Measurements from ENCODE around the gene NFATC1.

NFATC1 gene

GRCh38 chr18:79384834-79385233 is 10.9 kb upstream of the NFATC1 start:
- Histone ChIP-seq H3K36me3 (ENCODE audit: insufficient read depth, low read length) (no peaks in the 10 kb centered on the region), H3K4me3 (ENCODE audit: low read length) (no peak overlapping the region), H3K27me3 (ENCODE audit: control insufficient read depth, insufficient read depth, low read length) (peaks cover 39% of the 10 kb centered on the region), H3K4me2 (ENCODE audit: low read length) (no peak overlapping the region), H3K9ac (ENCODE audit: low read depth, low read length) (no peak overlapping the region), H3K9me3 (replicated peaks; ENCODE audit: low read length) (no peaks in the 10 kb centered on the region), H3K4me1 (ENCODE audit: control insufficient read depth, insufficient read depth, low read length) (peaks cover 6% of the 10 kb centered on the region)

- H3K4me1 ChIP-seq (ENCODE audit: control insufficient read depth, insufficient read depth, low read length), result peaks cover 6% of the 10 kb centered on the region
- no peaks in the 10 kb centered on the region for H3K36me3 ChIP-seq (ENCODE audit: insufficient read depth, low read length)
- H3K27me3 ChIP-seq (ENCODE audit: control insufficient read depth, insufficient read depth, low read length), result peaks cover 44% of the 10 kb centered on the region
These were observed 10.4 kb upstream of the NFATC1 start for GRCh38 chr18:79385326-79385707.

GRCh38 chr18:79385708-79386341 is 9.9 kb upstream of the NFATC1 start:
- no peak overlapping the region for H3K4me3 ChIP-seq (ENCODE audit: low read length)
- H3K9me3 ChIP-seq (replicated peaks; ENCODE audit: low read length), result no peaks in the 10 kb centered on the region
- H3K9ac ChIP-seq (ENCODE audit: low read depth, low read length), result no peak overlapping the region
- H3K4me1 ChIP-seq (ENCODE audit: control insufficient read depth, insufficient read depth, low read length), result peaks cover 6% of the 10 kb centered on the region
- H3K27me3 ChIP-seq (ENCODE audit: control insufficient read depth, insufficient read depth, low read length), result peaks cover 48% of the 10 kb centered on the region
- H3K36me3 ChIP-seq (ENCODE audit: insufficient read depth, low read length), result no peaks in the 10 kb centered on the region
- H3K4me2 ChIP-seq (ENCODE audit: low read length), result no peak overlapping the region

More at GRCh38 chr18:79385326-79385707, 10.4 kb upstream of the NFATC1 start:
- Histone ChIP-seq H3K4me3 (ENCODE audit: low read length) (no peak overlapping the region), H3K4me2 (ENCODE audit: low read length) (no peak overlapping the region), H3K9me3 (replicated peaks; ENCODE audit: low read length) (no peaks in the 10 kb centered on the region), H3K9ac (ENCODE audit: low read depth, low read length) (no peak overlapping the region)

- Histone ChIP-seq H3K4me2 (ENCODE audit: low read length) (no peak overlapping the region), H3K9ac (ENCODE audit: low read depth, low read length) (no peak overlapping the region), H3K4me1 (ENCODE audit: control insufficient read depth, insufficient read depth, low read length) (peaks cover 6% of the 10 kb centered on the region), H3K9me3 (replicated peaks; ENCODE audit: low read length) (no peaks in the 10 kb centered on the region), H3K27me3 (ENCODE audit: control insufficient read depth, insufficient read depth, low read length) (peaks cover 52% of the 10 kb centered on the region), H3K36me3 (ENCODE audit: insufficient read depth, low read length) (no peaks in the 10 kb centered on the region), H3K4me3 (ENCODE audit: low read length) (no peak overlapping the region)
These were observed 9.2 kb upstream of the NFATC1 start for GRCh38 chr18:79386547-79386946.

GRCh38 chr18:79387214-79387613 is 8.5 kb upstream of the NFATC1 start:
- H3K27me3 ChIP-seq (ENCODE audit: control insufficient read depth, insufficient read depth, low read length), result peaks cover 57% of the 10 kb centered on the region

GRCh38 chr18:79387615-79388014 is 8.1 kb upstream of the NFATC1 start:
- H3K4me1 ChIP-seq (ENCODE audit: control insufficient read depth, insufficient read depth, low read length), result peaks cover 6% of the 10 kb centered on the region
- H3K9me3 ChIP-seq (replicated peaks; ENCODE audit: low read length), result no peaks in the 10 kb centered on the region
- H3K36me3 ChIP-seq (ENCODE audit: insufficient read depth, low read length), result no peaks in the 10 kb centered on the region
- H3K4me3 ChIP-seq (ENCODE audit: low read length), result no peak overlapping the region
- H3K9ac ChIP-seq (ENCODE audit: low read depth, low read length), result no peak overlapping the region
- no peak overlapping the region for H3K4me2 ChIP-seq (ENCODE audit: low read length)
- H3K27me3 ChIP-seq (ENCODE audit: control insufficient read depth, insufficient read depth, low read length), result peaks cover 61% of the 10 kb centered on the region

More at GRCh38 chr18:79387214-79387613, 8.5 kb upstream of the NFATC1 start:
- Histone ChIP-seq H3K36me3 (ENCODE audit: insufficient read depth, low read length) (no peaks in the 10 kb centered on the region), H3K9me3 (replicated peaks; ENCODE audit: low read length) (no peaks in the 10 kb centered on the region), H3K4me1 (ENCODE audit: control insufficient read depth, insufficient read depth, low read length) (peaks cover 6% of the 10 kb centered on the region), H3K4me3 (ENCODE audit: low read length) (no peak overlapping the region), H3K4me2 (ENCODE audit: low read length) (no peak overlapping the region), H3K9ac (ENCODE audit: low read depth, low read length) (no peak overlapping the region)

- no peaks in the 10 kb centered on the region for H3K36me3 ChIP-seq (ENCODE audit: insufficient read depth, low read length)
- no peaks in the 10 kb centered on the region for H3K9me3 ChIP-seq (replicated peaks; ENCODE audit: low read length)
- no peak overlapping the region for H3K4me2 ChIP-seq (ENCODE audit: low read length)
- peaks cover 8% of the 10 kb centered on the region for H3K4me1 ChIP-seq (ENCODE audit: control insufficient read depth, insufficient read depth, low read length)
- no peak overlapping the region for H3K9ac ChIP-seq (ENCODE audit: low read depth, low read length)
- H3K27me3 ChIP-seq (ENCODE audit: control insufficient read depth, insufficient read depth, low read length), result peaks cover 66% of the 10 kb centered on the region
- no peak overlapping the region for H3K4me3 ChIP-seq (ENCODE audit: low read length)
These were observed 7.7 kb upstream of the NFATC1 start for GRCh38 chr18:79388043-79388442.

- no peak overlapping the region for H3K9ac ChIP-seq (ENCODE audit: low read depth, low read length)
- H3K9me3 ChIP-seq (replicated peaks; ENCODE audit: low read length), result no peaks in the 10 kb centered on the region
- no peak overlapping the region for H3K4me3 ChIP-seq (ENCODE audit: low read length)
- H3K4me2 ChIP-seq (ENCODE audit: low read length), result no peak overlapping the region
- H3K36me3 ChIP-seq (ENCODE audit: insufficient read depth, low read length), result no peaks in the 10 kb centered on the region
- H3K4me1 ChIP-seq (ENCODE audit: control insufficient read depth, insufficient read depth, low read length), result peaks cover 16% of the 10 kb centered on the region
- peaks cover 59% of the 10 kb centered on the region for H3K27me3 ChIP-seq (ENCODE audit: control insufficient read depth, insufficient read depth, low read length)
These were observed 6.0 kb upstream of the NFATC1 start for GRCh38 chr18:79389689-79390088.

- Histone ChIP-seq H3K9me3 (replicated peaks; ENCODE audit: low read length) (no peaks in the 10 kb centered on the region), H3K36me3 (ENCODE audit: insufficient read depth, low read length) (no peaks in the 10 kb centered on the region), H3K27me3 (ENCODE audit: control insufficient read depth, insufficient read depth, low read length) (peaks cover 63% of the 10 kb centered on the region), H3K4me2 (ENCODE audit: low read length) (no peak overlapping the region), H3K4me3 (ENCODE audit: low read length) (no peak overlapping the region), H3K4me1 (ENCODE audit: control insufficient read depth, insufficient read depth, low read length) (peaks cover 20% of the 10 kb centered on the region), H3K9ac (ENCODE audit: low read depth, low read length) (no peak overlapping the region)
These were observed 3.5 kb upstream of the NFATC1 start for GRCh38 chr18:79392226-79392625.

GRCh38 chr18:79393181-79393634 is 2.5 kb upstream of the NFATC1 start:
- peak overlapping the region; percentile 70 for H3K4me3 ChIP-seq (ENCODE audit: low read length)
- no peaks in the 10 kb centered on the region for H3K36me3 ChIP-seq (ENCODE audit: insufficient read depth, low read length)
- peaks cover 56% of the 10 kb centered on the region for H3K27me3 ChIP-seq (ENCODE audit: control insufficient read depth, insufficient read depth, low read length)
- H3K9ac ChIP-seq (ENCODE audit: low read depth, low read length), result peak overlapping the region; percentile 88
- H3K4me2 ChIP-seq (ENCODE audit: low read length), result peak overlapping the region; percentile 89
- H3K9me3 ChIP-seq (replicated peaks; ENCODE audit: low read length), result no peaks in the 10 kb centered on the region
- peaks cover 20% of the 10 kb centered on the region for H3K4me1 ChIP-seq (ENCODE audit: control insufficient read depth, insufficient read depth, low read length)

GRCh38 chr18:79393635-79394533 is 1.8 kb upstream of the NFATC1 start:
- Histone ChIP-seq H3K9ac (ENCODE audit: low read depth, low read length) (peak overlapping the region; percentile 88), H3K4me1 (ENCODE audit: control insufficient read depth, insufficient read depth, low read length) (peaks cover 20% of the 10 kb centered on the region), H3K4me2 (ENCODE audit: low read length) (peak overlapping the region; percentile 89), H3K27me3 (ENCODE audit: control insufficient read depth, insufficient read depth, low read length) (peaks cover 49% of the 10 kb centered on the region), H3K4me3 (ENCODE audit: low read length) (peak overlapping the region; percentile 70), H3K9me3 (replicated peaks; ENCODE audit: low read length) (no peaks in the 10 kb centered on the region), H3K36me3 (ENCODE audit: insufficient read depth, low read length) (no peaks in the 10 kb centered on the region)
